Measurements from ENCODE around the gene DHX35. TPM values are rescaled to one million over a fixed set of nuclear protein-coding genes. Genes with fewer than 3 reads are reported as not detected.

Gene DHX35
- total RNA-seq, 4 donors from 2014 or later, result 8.2 to 10.8 (median 9.3) TPM

DNA sequence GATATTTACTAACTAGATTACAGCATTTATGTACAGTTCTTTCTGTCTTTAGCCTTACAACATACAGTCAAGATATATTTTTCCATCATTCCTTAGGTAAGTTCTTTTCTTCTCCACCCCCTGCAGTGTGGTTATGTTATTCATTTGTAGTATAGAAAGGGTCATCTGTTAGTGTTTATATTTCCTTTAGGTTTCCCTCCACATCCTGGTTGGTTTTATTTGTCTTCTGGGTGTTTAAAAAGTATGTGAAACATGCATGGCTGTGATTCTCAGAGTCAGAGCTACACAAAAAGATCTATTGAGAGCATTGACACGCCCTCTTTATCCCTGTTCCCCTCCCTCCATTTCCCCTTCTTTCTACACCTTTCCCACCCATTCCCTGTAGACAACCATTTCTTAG lies 20.1 kb downstream of the DHX35 start:
- intact Hi-C loops (cut with DNase I; ENCODE audit: low total_unique reads) (no loop called here), in situ Hi-C loops (cut with MboI; ENCODE audit: low sequenced_read_pairs in 4 of 4) (no loop called here)
- no peak for DNase-seq
- H3K4me3 ChIP-seq, result no peak overlapping the region
- peaks cover 18 to 27% of the 10 kb centered on the region in 2 donors for H3K4me1 ChIP-seq
- no peak for ATAC-seq
- H3K27ac ChIP-seq, result no peak overlapping the region
- no peaks in the 10 kb centered on the region for H3K27me3 ChIP-seq
- H3K36me3 ChIP-seq, result peaks cover 0 to 13% of the 10 kb centered on the region in 2 donors
- no peaks in the 10 kb centered on the region for H3K9me3 ChIP-seq
- TF ChIP-seq, protein P1, sequence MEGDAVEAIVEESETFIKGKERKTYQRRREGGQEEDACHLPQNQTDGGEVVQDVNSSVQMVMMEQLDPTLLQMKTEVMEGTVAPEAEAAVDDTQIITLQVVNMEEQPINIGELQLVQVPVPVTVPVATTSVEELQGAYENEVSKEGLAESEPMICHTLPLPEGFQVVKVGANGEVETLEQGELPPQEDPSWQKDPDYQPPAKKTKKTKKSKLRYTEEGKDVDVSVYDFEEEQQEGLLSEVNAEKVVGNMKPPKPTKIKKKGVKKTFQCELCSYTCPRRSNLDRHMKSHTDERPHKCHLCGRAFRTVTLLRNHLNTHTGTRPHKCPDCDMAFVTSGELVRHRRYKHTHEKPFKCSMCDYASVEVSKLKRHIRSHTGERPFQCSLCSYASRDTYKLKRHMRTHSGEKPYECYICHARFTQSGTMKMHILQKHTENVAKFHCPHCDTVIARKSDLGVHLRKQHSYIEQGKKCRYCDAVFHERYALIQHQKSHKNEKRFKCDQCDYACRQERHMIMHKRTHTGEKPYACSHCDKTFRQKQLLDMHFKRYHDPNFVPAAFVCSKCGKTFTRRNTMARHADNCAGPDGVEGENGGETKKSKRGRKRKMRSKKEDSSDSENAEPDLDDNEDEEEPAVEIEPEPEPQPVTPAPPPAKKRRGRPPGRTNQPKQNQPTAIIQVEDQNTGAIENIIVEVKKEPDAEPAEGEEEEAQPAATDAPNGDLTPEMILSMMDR (IDR thresholded peaks at IDR 0.05 in 4 of 5, conservative IDR thresholded peaks at IDR 0.05 in 1 of 5), result no peak
- TF ChIP-seq POLR2A (IDR thresholded peaks at IDR 0.05), result no peak

DNA sequence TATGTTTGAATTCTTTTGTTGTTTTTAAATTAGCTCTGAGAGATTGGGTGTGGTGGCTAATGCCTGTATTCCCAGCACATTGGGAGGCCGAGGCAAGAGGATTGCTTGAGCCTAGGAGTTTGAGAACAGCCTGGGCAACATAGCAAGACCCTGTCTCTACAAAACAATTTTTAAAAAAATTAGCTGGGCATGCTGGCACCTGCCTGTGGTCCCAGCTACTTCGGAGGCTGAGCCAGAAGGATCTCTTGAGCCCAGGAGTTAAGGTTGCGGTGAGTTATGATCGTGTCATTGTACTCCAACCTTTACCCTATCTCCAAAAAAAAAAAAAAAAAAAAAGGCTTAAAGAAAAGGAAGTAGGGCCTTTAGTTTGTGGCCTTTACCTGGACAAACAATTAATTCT lies 22.9 kb downstream of the DHX35 start:
- Histone ChIP-seq H3K27ac (peak overlapping the region; percentile 25 to 69 (median 46)), H3K4me1 (peaks cover 15 to 19% of the 10 kb centered on the region in 2 donors), H3K36me3 (peaks cover 0 to 27% of the 10 kb centered on the region in 2 donors), H3K27me3 (no peaks in the 10 kb centered on the region), H3K4me3 (no peak overlapping the region), H3K9me3 (no peaks in the 10 kb centered on the region)
- intact Hi-C loops (cut with DNase I; ENCODE audit: low total_unique reads) (no loop called here), in situ Hi-C loops (cut with MboI; ENCODE audit: low sequenced_read_pairs in 4 of 4) (no loop called here)
- no peak for ATAC-seq
- TF ChIP-seq POLR2A (IDR thresholded peaks at IDR 0.05), result no peak
- TF ChIP-seq, protein P1 (IDR thresholded peaks at IDR 0.05 in 4 of 5, conservative IDR thresholded peaks at IDR 0.05 in 1 of 5), result no peak
- DNase-seq, result no peak

DNA sequence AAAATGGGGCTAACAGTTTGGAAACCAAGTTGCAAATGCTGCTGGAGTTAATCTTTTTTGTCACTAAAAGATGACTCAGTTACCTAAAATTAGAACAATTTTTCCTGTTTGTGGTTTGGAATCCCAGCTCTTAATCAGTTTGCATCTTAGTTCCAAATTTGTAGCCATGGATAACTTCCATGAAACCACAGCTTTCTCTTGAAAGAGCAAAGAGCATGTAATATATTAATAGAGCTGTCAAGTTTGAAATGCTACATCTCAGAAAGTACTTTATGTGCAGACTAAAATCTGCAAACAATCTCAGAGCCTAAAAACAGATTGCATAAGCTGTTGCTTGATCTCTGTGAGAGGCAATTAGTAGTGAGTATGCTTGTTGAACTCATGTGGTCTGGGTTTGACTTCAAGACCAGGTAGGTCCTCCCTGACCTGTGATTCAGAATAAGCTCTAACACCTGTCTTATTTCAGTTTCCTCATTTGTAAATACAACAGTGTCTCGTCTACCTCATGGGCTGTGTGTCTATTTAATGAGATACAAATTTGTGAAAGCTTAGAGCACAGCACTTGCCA lies 23.5 kb downstream of the DHX35 start:
- no peaks in the 10 kb centered on the region for H3K27me3 ChIP-seq
- intact Hi-C loops (cut with DNase I; ENCODE audit: low total_unique reads) (no loop called here), in situ Hi-C loops (cut with MboI; ENCODE audit: low sequenced_read_pairs in 4 of 4) (no loop called here)
- peak; percentile 64 to 97 for ATAC-seq
- no peaks in the 10 kb centered on the region for H3K9me3 ChIP-seq
- peaks cover 13 to 18% of the 10 kb centered on the region in 2 donors for H3K4me1 ChIP-seq
- no peak for DNase-seq
- TF ChIP-seq, protein P1 (IDR thresholded peaks at IDR 0.05 in 4 of 5, conservative IDR thresholded peaks at IDR 0.05 in 1 of 5), result no peak
- no peak for TF ChIP-seq POLR2A (IDR thresholded peaks at IDR 0.05)
- peaks cover 0 to 31% of the 10 kb centered on the region in 2 donors for H3K36me3 ChIP-seq
- H3K27ac ChIP-seq, result peak overlapping the region; percentile 25 to 69 (median 46)
- H3K4me3 ChIP-seq, result no peak overlapping the region

DNA sequence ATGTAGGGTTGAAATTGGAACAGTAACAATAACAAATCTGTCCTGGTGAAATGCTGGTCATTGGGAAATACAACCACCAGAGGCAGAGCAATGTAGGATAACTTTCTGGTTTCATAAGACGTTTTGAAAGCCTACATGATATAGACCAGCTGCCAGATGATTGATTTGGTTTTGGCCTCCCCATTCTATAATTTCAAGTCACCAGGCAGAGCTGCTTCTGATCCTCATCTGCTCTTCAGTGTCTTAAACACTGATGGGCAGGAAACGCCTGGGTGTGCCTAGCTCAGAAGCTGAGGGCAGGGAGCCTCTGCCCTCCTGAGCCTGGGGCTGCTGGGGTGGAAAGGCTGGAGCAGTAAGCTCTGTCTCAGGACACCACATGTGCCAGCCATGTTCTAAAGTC lies 24.5 kb downstream of the DHX35 start:
- DNase-seq (no peak), ATAC-seq (no peak)
- Histone ChIP-seq H3K4me3 (no peak overlapping the region), H3K4me1 (peaks cover 13 to 14% of the 10 kb centered on the region in 2 donors), H3K27me3 (no peaks in the 10 kb centered on the region), H3K36me3 (peaks cover 0 to 31% of the 10 kb centered on the region in 2 donors), H3K9me3 (no peaks in the 10 kb centered on the region), H3K27ac (peak overlapping the region in 1 of 4 donors; percentile 36)
- intact Hi-C loops (cut with DNase I; ENCODE audit: low total_unique reads) (no loop called here), in situ Hi-C loops (cut with MboI; ENCODE audit: low sequenced_read_pairs in 4 of 4) (no loop called here)
- TF ChIP-seq, protein P1 (IDR thresholded peaks at IDR 0.05 in 4 of 5, conservative IDR thresholded peaks at IDR 0.05 in 1 of 5), result no peak
- no peak for TF ChIP-seq POLR2A (IDR thresholded peaks at IDR 0.05)

DNA sequence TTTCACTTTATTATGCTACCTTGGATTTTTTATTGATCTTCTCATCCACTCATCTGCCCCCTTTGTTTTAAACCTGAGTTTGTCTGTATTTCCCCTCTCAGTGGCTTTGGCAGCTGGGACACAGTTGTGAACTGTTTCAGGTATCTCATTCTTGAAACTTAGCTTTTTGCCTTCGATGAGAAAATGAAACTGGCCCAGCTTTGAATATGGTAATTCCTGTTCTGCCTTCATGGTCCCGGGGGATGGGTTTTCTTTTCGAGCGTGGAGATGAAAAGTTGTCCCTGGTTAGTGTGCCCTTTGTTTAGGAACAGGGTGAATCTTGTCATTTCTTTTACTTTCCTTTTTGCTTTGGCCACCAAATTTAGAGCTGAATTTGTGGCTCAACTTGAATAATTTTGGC lies 25.6 kb downstream of the DHX35 start:
- Histone ChIP-seq H3K27me3 (no peaks in the 10 kb centered on the region), H3K4me1 (peaks cover 13 to 14% of the 10 kb centered on the region in 2 donors), H3K4me3 (no peak overlapping the region), H3K9me3 (no peaks in the 10 kb centered on the region), H3K36me3 (peaks cover 0 to 31% of the 10 kb centered on the region in 2 donors), H3K27ac (no peak overlapping the region)
- no peak for TF ChIP-seq POLR2A (IDR thresholded peaks at IDR 0.05)
- TF ChIP-seq, protein P1 (IDR thresholded peaks at IDR 0.05 in 4 of 5, conservative IDR thresholded peaks at IDR 0.05 in 1 of 5), result no peak
- in situ Hi-C loops (cut with MboI; ENCODE audit: low sequenced_read_pairs in 4 of 4), result no loop called here
- no peak for ATAC-seq
- no peak for DNase-seq
- intact Hi-C loops (cut with DNase I; ENCODE audit: low total_unique reads), result no loop called here

Data from gastrocnemius medialis (tissue), 4 donors.